GM19455 (cell line): ENCODE data around the gene NEDD4.
"Not testable (repeated sequence)": the region's sequence is repeated elsewhere in the genome, so short reads cannot be mapped to it uniquely, and the experiment has no call there.

Experiments used
- ATAC-seq: cut with Tn5 transposase; IDR thresholded peaks from one replicate; pipeline ENCODE4 v1.9.1; 2021; ENCODE audit not compliant: unreplicated experiment

The NEDD4 gene

DNA sequence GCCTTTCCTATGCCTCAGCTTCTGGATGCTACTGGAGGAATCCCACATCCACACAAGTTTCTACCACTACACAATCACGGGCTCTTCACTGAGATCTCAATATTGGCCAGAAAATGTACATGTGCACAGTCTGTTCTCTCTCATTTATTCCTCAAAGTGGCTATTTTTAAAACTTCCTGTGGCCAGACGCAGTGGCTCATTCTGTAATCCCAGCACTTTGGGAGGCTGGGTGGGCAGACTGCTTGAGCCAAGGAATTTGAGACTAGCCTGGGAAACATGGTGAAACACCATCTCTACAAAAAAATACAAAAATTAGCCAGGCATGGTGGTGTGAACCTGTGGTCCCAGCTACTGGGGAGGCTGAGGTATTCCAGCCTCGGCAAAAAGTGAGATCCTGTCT, 159.1 kb downstream of the NEDD4 start:
- ATAC-seq, result no peak

DNA sequence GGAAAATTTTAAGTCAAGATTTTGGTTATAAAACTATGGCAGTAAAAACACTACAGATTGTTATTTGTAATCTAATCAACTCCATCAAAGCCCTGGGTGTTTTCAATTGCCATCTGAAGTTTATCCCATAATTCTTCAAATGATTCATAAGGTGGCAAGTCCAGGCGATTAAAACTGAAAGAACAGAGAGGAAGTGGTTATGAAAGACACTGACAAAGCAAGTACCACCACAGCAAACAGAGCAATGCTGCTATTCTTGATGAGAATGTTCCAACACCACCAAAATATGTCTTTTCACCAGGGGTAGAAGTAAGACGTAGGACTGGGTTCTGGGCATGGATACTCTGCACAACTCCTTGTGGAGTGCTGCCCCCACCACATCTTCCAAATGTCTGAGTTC, 163.6 kb downstream of the NEDD4 start:
- ATAC-seq, result peak; percentile 58

DNA sequence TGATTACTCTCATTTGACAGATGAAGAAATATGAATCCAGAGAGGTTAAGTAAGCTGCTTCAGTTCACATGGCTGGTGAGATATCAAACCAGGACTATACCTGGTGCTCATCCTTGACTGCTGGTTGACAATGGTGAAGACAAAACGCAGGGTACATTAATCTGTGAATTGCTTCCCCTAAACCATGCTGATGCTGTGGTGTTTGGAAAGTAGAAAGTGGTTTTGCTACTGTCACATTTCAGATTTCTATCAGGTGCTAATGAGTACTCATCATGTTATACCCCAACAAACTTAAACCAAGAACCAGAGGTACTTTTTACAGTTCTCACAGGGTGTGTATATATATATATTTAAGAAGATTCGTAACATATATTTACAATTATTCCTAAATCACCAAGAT, 165.5 kb downstream of the NEDD4 start:
- no peak for ATAC-seq

DNA sequence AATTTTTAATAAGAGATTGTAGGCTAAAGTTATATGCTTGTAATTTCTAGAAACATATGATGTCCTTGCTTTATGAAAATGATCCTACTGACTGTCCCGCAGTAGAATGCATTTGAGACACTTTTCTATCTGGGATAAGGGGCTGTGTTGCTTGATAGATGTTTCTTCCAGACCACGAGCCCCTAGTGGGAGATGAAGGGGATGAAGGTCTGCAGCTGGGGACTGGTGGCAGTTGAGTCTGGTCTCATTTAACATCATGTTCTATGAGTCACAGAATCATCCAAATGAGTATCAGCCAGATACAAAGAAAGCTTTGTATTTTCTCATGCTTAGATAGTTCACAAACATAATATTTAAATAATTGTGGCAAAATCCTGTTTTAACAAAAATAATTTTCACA, 166.2 kb downstream of the NEDD4 start:
- ATAC-seq, result no peak

DNA sequence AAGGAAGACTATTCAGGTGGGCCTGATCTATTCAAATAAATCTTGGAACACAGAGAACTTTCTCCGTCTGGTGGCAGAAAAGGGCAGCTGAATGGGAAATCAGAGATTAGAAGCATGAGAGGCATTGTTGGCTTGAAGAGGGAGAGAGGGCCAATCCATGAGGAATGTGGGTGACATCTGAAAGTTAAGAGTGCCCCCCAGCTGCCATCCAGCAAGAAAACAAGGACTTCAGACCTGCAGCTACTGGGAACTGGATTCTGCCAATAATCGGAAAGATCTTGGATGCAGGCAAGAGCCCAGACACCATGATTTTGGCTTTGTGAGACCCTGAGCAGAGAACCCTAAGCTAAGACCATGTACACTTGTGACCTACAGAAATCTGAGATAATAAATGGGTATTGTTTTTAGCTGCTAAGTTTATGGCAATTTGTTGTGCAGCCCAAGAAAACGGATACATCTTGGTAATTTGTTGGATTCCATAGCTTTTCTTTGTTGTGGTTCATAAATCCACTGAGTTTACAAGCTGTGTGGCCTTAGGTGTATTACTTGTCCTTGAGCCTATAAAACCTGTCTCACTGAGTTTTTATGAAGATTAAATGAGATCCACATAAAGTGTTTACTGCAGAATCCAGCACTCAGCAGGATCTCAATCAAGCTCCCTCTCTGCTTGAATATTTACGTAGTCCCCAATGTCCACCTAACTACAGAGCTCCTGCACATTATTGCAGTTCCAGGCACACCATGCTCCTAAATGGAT, 168.4 kb downstream of the NEDD4 start:
- no peak for ATAC-seq

DNA sequence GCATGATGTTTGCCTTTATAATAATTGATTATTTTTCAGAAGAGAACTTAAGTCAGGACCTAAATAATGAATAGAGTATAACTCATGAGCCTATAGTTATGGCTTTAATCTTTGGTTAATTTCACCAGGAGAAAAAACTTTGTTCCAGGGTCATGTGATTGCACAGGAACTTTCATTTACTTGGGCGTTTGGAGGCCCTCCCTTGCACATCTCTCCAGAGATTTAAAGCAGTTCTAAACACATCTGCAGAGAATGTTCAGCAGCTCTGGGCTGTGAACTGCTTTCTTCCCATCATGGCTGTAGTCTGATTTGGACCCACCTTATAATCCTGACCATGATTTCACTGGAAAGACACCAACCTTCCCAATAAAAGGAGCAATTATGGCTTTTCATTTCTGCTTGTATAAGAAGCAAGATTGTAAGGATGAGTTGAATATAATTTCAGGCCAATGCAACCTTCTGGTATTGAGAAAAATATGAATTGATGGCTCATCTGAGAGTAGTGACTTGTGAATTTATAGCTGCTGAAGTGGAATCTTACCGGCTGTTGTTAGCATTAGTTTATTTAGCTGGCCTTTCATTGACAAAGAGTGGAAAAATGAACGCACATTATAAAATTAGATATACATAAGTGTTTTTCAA, 169.6 kb downstream of the NEDD4 start:
- ATAC-seq, result no peak

DNA sequence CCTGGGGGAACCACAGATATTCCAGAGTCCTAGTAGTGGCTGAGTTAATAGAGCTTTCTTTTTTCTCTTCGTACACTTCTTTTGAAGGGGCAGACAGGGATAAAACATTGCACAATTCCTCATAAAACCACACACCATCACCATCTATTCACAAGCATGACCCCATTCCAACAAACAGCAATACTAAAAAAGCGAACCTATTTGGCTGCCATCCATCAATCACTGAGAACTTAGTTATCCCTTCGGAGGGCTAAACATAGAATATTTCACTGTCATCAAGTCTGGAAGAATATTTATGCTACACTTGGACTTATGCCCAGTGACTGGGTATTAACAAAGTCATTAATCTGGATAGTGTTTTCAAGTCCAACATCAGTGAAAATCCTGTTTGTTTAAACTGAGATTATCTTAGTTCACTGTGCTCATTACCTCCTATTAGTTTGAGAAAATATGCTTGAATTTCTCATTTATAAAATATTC, 170.2 kb downstream of the NEDD4 start:
- no peak for ATAC-seq

DNA sequence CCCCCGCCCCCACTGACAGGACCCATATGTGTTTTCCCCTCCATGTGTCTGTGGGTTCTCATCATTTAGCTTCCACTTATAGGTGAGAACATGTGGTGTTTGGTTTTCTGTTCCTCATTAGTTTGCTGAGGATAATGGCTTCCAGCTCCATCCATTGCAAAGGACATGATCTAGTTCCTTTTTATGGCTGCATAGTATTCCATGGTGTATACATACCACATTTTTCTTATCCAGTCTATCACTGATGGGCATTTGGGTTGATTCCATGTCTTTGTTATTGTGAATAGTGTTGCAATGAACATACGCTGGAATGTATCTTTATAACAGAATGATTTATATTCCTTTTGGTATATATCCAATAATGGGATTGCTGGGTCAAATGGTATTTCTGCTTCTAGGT, 171.7 kb downstream of the NEDD4 start:
- ATAC-seq, result not testable (repeated sequence)

DNA sequence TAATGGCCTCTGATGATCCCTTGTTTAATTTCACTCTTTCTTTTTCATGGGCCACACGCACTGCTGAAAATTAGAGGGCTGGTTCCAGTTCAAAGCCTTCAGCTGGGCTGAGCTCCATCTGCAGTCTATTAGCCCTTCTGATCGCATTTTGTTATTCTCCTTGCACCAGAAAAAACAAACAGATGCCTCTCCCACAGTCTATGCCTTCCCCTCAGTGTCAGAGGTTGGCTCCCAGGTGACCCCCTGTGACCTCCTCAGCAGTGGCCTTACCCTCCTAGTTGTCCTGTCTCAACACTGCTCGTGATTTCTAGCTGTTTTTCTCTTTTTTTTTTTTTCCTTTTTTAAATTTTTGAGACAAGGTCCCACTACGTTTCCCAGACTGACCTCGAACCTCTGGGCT, 173.4 kb downstream of the NEDD4 start:
- ATAC-seq, result no peak

DNA sequence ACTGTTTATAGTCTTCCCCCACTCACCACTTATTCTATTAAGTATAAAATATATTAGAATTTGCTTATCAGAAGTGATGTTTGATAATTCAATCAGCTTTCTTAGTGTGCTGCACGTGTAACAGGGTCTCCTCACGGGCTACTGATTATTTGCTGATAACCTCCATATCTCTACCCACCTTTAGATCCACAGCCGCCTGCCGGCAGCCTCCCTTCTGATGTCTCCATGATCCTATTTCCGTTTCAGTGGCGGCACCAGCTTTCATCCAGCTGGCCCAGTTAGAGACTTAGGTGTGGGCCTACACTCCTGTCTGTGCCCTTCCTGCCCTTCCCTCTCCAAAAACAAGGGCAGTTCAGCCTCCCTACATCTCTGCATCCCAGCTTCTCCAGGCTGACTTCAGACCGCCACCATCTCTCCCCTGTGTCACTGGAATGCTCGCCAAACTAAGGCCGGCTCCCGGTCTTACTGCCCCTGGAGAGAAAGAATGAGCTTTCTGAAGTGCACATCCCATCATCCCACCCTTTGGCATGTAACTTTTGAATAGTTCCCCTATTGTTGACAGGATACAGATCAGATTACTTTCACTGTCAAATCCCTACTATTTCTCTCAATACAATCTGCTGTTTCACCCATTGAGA, 173.9 kb downstream of the NEDD4 start:
- ATAC-seq, result no peak

DNA sequence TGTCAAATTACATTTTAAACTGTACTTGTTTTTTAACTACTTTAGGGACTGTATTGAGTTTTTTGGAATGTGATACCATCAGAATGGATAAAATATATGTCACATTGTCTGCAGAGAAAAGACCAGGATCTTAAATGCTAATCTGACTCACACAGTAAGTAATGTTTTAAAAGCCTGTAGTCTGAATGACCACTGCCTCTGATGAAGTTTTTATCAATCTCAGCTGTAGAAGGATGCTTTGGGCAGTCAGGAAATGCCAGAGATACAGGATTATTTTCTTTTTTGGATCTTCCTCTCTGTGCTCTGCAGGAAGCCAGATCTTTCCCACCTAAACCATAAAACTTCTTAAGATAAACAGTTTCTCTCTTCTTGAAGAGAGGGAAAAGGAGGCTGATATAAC, 177.4 kb downstream of the NEDD4 start:
- no peak for ATAC-seq

DNA sequence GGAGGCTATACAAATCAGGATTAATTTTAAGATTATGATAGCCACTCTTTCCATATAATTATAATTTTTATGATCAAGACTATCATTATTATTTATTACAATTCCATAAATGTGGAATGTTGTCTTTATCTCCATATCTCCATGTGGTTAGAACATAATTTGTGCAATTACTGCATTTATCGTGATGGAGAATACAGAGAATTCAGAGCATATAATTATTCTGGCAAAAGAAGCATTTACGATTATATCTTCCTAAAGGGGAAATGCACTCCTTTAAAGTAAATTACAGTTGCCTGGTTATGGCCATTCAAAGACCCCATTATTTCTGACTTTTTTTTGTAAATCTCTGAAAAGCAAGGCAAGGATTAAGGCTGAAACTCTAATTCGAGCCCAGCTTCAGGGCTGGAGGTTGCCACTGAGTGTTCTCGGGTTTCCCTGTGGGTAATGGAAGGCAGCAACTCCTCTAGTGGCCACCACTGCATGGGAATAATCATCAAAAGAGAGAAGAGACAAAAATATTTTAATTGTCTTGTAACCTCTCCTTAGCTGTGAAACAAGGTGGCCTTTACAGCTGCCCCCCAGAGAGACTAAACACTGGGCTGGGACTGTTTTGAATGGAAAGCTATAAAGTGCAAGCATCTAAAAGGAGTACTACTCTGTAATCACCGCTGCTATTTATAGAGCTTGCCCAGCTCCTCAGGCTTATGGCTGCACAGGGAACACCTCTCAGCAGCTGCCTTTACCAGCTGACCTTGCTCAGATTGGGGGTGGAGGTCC, 190.6 kb downstream of the NEDD4 start:
- no peak for ATAC-seq

DNA sequence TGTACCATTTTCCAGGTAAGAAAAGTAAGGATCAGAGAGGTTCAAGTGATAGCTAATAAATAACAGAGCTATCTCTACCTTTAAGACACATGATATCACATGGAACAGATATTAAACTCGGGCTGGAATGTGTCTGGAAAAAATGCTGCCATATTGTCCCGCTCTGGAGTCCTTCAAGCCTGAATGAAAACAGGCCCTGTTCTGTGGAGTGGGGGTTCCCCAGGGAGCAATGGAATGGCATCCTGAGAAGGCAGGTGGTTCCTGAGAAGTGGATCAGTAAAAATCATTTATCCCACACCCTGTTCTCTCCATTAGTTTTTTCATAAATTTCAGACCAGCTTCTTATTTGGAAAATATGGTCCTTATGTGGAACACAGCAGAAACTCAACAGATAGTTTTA, 193.2 kb downstream of the NEDD4 start:
- ATAC-seq, result no peak

DNA sequence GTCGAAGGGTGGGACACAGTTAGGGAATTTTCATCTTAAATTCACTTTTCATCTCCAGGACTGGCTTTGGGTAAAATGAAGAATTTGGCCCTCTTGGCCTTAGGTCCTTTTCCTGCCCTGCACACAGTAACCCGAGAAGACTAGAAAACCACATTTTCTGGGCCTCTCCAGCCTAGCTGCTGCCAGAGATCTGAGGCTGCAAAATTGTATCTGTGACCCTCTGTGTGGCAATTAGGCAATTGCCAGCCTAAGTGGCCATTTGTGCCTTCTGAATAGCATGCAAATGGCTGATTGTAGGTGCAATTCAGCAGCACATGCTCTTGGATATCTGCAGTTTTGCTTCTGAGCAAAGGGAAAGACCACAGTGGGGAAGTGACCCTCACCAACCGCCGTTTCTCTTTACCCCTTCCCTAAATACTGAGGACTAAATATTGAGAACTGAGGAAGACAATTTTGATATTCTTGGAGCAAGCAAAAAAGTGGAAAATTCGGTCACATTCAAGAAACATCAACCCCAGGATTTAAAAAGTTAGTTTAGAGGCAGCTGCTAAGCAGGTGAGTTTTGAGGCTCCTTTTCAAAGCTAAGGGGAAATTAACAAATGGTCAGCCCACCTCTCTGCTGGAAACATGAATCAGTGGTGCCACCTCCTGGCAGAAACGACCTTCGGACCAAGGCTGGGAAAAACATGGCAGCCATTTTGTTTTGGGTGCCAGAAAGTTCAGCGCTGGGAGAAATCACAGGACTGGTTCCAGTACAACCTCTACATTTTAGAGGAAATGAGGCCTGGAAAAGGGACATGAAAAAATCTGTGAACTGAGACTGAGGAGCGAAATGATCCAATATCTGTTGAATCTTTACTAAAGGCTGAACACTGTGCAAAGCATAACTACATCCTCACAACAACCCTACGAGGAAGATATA, 193.9 kb downstream of the NEDD4 start:
- no peak for ATAC-seq

DNA sequence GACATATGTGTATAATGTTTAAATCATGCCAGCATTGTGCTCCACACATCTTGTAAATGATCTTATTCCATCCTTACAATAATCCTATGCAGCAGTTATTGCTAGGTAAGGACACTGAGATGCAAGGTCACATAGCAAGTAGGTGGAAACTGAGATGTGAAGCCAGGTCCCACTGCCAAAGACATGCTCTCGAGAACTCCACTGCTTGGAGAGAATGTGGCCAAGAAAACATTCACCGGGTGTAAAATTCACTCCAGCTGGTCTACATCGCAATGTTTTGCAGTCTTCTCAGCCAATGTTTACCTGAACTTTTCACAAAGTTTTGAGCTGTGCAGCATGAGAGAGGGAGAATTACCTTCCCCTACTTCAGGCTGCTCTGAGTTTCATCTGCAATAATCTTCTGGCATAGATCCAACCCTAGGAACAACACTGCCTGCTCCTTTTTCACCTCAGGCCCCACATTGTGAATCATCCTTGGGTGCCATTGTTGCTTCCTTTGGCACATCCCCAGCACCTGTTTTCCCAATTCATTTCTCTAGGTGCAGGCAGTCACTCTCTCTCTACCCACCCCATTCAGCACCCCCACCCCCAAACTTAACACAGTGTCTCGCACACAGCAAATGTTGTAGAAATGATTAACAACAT, 197.0 kb downstream of the NEDD4 start:
- no peak for ATAC-seq

DNA sequence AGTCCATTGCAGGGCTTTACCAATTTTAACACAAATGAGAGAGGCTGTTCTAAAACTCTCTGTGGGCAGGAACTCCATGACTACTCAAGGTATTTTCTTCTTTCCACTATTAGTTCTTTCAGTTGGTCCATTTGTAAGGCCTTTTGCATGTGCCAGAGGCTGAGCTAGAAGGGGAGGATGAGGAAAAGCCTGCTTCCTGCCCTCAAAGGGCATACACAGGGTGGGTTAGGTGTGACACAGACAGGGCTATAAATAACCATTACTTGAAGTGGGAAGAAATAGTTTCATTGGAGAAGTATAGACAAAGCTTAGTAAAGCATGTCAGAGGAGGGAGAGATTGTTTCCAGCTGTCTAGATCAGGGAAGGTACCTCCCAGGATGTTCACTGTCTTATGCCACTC, 198.4 kb downstream of the NEDD4 start:
- ATAC-seq, result no peak

DNA sequence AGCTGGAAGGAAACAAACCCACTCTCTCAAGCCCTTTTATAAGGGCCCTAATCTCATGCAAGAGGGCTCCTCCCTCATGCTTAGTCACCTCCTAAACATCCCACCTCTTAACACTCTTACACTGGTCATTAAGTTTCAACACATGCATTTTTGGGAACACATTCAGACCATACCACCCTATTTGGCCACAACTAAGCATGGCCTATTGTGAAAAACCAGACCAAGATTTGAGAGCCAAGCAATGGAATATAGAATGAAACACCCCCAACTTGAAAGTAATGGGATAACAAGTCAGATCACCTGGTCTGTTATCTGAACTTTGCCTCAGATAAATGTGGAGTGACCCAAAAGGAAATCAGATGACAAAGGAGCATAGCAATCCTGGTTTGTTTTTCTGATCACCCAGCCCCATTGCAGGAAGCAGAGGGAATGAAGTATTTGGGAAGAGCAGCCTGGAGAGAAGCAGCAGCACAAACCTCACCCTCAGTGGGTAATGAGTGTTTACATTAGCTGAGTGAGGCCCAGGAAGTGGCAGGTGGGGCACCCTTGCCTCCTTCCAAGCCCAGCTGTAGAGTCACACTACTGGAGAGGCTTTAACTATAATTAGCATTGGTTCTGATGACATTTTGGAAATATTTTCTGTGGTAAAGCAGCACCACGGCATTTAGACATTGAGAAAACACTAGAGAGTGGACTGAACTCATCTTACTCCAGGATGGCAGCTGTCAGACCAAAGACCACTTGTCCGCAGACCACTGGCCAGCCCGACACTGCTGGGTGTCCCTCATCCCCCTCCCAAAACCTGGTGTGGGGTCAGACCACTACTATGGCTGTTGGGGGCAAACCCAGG, 201.6 kb downstream of the NEDD4 start:
- no peak for ATAC-seq

DNA sequence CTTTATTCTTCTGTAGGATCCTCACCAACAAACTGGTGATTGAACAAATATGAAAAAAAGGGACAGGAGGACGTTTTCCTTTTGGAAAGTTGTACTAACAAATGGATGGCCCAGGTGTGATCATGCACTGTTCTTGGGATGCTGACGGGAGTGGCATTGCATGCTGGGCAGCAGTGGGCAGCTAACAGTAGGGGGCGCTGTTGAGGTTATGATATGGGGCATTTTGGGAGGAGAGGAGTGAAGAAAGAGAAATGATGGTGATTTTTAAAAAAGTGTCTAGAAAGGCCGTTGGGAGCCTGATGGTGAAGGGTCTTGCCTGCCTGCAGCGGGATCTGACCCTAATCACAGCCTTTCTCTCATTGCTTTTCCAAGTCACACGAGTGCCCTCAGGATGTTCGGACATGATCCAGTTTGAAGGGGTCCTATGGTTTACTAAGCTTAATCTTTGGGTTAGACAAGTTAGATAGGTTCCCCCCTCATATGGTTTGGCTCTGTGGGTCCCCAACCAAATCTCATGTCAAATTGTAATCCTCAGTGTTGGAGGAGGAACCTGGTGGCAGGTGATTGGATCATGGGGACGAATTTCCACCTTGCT, 204.2 kb downstream of the NEDD4 start:
- ATAC-seq, result no peak

DNA sequence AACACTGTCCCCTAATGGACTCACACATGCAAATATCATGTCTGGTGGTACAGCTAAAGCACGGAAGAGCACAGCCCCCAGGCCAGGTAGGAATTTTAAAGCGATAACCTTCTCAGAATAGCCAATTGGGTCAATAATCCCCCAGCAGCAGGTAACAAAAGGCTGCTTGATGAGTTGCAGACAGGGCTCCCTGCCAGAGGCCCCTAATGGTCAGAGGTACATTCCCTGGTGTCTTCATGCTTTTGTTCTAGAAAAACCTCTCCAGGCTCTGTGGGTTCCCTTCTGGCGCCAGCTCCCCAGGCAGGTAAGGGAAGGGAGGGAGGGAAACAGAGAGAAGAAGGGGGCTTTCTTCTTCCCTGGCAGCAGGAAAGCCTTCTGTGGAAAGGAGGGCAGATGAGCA, 207.1 kb downstream of the NEDD4 start:
- ATAC-seq, result no peak
